Measurements from ENCODE around the gene MCCD1. TPM values are rescaled to one million over a fixed set of nuclear protein-coding genes. Genes with fewer than 3 reads are reported as not detected.
"Not testable (repeated sequence)": the region's sequence is repeated elsewhere in the genome, so short reads cannot be mapped to it uniquely, and the experiment has no call there.

MCCD1 gene
- total and polyA plus RNA-seq, 2 experiments from 2014 or later, result not detected

DNA sequence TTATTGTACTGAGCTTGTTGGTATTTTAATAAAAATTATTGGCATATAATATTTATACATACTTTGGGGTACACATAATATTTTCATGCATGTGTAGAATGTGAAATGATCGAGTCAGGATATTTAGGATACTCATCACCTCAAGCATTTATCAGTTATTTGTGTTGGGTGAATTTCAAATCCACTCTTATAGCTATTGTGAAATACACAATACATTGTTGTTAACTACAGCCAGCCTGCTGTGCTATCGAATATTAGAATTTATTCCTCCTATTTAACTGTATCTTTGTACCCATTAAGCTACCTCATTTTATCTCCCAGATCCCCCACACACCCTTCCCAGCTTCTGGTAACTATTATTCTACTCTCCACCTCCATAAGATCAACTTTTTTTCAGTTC is 45.4 kb upstream of the MCCD1 start:
- Histone ChIP-seq H3K4me1 (ENCODE audit: insufficient read depth) (peaks cover 11% of the 10 kb centered on the region), H3K27ac (no peak overlapping the region), H3K4me3 (no peak overlapping the region), H3K79me2 (ENCODE audit: insufficient read depth) (no peaks in the 10 kb centered on the region), H3K36me3 (ENCODE audit: low read depth) (no peaks in the 10 kb centered on the region), H3K4me2 (ENCODE audit: unreplicated experiment) (no peak overlapping the region), H2AFZ (no peak overlapping the region), H4K20me1 (ENCODE audit: insufficient read depth) (no peaks in the 10 kb centered on the region), H3F3A (ENCODE audit: insufficient read depth) (peaks cover 6% of the 10 kb centered on the region; the same call in 1 of the 2 replicates), H3K9me3 (ENCODE audit: low read depth) (no peaks in the 10 kb centered on the region), H3K27me3 (replicated peaks; ENCODE audit: insufficient read depth) (no peaks in the 10 kb centered on the region), H3K9me2 (ENCODE audit: insufficient read depth) (no peaks in the 10 kb centered on the region), H3K9ac (no peak overlapping the region)
- in situ Hi-C loops (cut with MboI), result no loop called here
- no peak for DNase-seq
- TF ChIP-seq EZH2 (IDR thresholded peaks at IDR 0.05; ENCODE audit: insufficient read depth, poor library complexity, severe bottlenecking), result no peak
- no peak for TF ChIP-seq EZH2phosphoT487 (IDR thresholded peaks at IDR 0.05; ENCODE audit: insufficient read depth, low read depth)
- 52 to 63% methylated on average over 2 of the region's 2 CpGs for WGBS, 2 experiments (ENCODE audit: low coverage in 1 of 2, low lambda C conversion rate in 2 of 2, missing lambda C conversion rate in 2 of 2)

DNA sequence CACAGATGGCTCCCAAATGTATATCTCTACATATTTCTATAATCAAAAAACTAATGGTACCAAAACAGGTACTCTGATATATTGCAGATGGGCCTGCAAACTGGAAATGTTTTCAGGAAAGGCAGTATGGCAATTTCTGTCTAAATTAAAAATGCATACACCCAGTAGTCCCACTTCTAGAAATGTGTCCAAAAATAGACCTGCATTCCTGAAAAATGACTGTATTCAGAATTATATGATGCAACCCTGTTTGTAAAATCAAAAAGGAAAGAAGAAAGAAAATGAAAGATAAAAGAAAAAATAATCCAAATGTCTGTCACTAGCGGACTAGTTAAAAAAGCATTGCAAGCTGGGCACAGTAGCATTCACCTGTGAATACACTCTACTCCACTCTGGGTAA is 43.7 kb upstream of the MCCD1 start:
- peaks cover 6% of the 10 kb centered on the region; the same call in 1 of the 2 replicates for H3F3A ChIP-seq (ENCODE audit: insufficient read depth)
- no peaks in the 10 kb centered on the region for H3K9me3 ChIP-seq (ENCODE audit: low read depth)
- no peaks in the 10 kb centered on the region for H3K79me2 ChIP-seq (ENCODE audit: insufficient read depth)
- no peaks in the 10 kb centered on the region for H3K9me2 ChIP-seq (ENCODE audit: insufficient read depth)
- H3K4me2 ChIP-seq (ENCODE audit: unreplicated experiment), result peak overlapping the region; percentile 65
- 95 to 97% methylated on average over 1 of the region's 1 CpG for WGBS, 2 experiments (ENCODE audit: low coverage in 1 of 2, low lambda C conversion rate in 2 of 2, missing lambda C conversion rate in 2 of 2)
- H3K36me3 ChIP-seq (ENCODE audit: low read depth), result no peaks in the 10 kb centered on the region
- no peak for TF ChIP-seq EZH2 (IDR thresholded peaks at IDR 0.05; ENCODE audit: insufficient read depth, poor library complexity, severe bottlenecking)
- no peak for TF ChIP-seq EZH2phosphoT487 (IDR thresholded peaks at IDR 0.05; ENCODE audit: insufficient read depth, low read depth)
- peak overlapping the region; percentile 69 for H2AFZ ChIP-seq
- peak overlapping the region; percentile 23 for H3K27ac ChIP-seq
- peak overlapping the region; percentile 38; the same call in 1 of the 2 replicates for H3K9ac ChIP-seq
- in situ Hi-C loops (cut with MboI), result no loop called here
- H3K4me1 ChIP-seq (ENCODE audit: insufficient read depth), result peaks cover 11% of the 10 kb centered on the region
- no peaks in the 10 kb centered on the region for H4K20me1 ChIP-seq (ENCODE audit: insufficient read depth)
- no peaks in the 10 kb centered on the region for H3K27me3 ChIP-seq (replicated peaks; ENCODE audit: insufficient read depth)
- DNase-seq, result peak; percentile 50
- no peak overlapping the region for H3K4me3 ChIP-seq

DNA sequence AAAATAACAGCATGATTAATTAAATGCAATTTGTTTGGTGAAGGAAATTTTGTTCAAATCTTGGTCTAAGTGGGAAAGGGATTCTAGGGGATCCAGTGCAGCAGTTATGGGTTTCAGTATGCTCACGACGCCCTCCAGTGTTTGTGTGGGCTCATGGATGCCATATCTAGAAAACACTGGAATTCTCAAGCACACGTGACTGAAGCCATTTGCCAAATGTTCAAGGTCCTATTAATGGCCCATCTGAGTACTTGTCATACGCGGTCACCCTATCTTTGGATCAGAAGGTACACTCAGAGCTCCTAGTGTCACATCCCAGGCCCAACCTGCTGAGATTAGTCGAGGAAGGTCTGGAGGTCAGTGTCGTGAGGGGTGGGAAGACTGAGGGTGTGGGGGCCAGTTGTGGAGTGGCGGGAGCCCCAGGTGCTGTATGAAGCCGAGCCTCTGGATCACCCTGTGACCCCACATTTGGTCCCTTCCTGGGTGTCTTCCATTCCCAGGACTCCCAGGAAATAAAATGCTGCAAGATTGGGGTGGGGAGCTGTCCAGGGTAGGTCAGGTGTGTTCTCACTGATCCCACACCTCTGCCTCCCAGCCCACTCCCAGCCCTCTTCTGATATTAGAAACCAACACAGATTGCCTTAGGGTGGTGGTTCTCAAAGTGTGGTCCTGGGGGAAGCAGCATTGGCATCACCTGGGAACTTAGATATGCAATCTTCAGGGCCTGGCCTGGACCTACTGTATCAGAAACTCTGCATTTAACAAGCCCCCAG is 42.5 kb upstream of the MCCD1 start:
- H3K27ac ChIP-seq; H3K9ac ChIP-seq; H3K4me2 ChIP-seq (ENCODE audit: unreplicated experiment); H3K9me3 ChIP-seq (ENCODE audit: low read depth); H2AFZ ChIP-seq; in situ Hi-C loops (cut with MboI); H3K79me2 ChIP-seq (ENCODE audit: insufficient read depth); H4K20me1 ChIP-seq (ENCODE audit: insufficient read depth); H3K9me2 ChIP-seq (ENCODE audit: insufficient read depth); H3K36me3 ChIP-seq (ENCODE audit: low read depth); H3K27me3 ChIP-seq (replicated peaks; ENCODE audit: insufficient read depth); H3F3A ChIP-seq (ENCODE audit: insufficient read depth); DNase-seq; H3K4me3 ChIP-seq: not testable (repeated sequence)
- WGBS, 2 experiments (ENCODE audit: low coverage in 1 of 2, low lambda C conversion rate in 2 of 2, missing lambda C conversion rate in 2 of 2), result 51 to 80% methylated on average over 1 to 3 of the region's 9 CpGs
- peaks cover 11% of the 10 kb centered on the region for H3K4me1 ChIP-seq (ENCODE audit: insufficient read depth)

DNA sequence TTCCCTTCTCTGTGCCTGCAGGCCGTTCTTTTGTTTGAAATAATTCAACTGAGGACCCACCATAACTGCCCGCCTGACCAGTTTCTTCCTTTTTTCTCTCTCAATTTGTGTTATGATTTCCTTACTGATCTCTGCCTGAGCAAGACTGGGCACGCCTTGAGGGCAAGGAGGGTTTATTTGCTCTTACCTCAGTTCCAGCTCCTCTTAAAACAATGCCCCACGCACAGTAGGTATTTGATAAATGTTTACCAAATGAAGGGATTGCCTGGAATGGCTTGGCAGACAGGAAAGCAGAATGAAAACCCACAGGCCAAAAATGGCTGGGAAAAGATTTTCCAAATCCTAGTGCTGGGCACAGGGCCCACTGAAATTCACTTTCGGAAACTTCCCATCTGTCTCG is 41.1 kb upstream of the MCCD1 start:
- H2AFZ ChIP-seq; H3K9me2 ChIP-seq (ENCODE audit: insufficient read depth); H3F3A ChIP-seq (ENCODE audit: insufficient read depth); H3K4me2 ChIP-seq (ENCODE audit: unreplicated experiment); H3K9ac ChIP-seq; H3K27ac ChIP-seq; H3K9me3 ChIP-seq (ENCODE audit: low read depth); DNase-seq; H3K36me3 ChIP-seq (ENCODE audit: low read depth); H3K4me3 ChIP-seq; H4K20me1 ChIP-seq (ENCODE audit: insufficient read depth); in situ Hi-C loops (cut with MboI); H3K27me3 ChIP-seq (replicated peaks; ENCODE audit: insufficient read depth); H3K79me2 ChIP-seq (ENCODE audit: insufficient read depth): not testable (repeated sequence)
- 77 to 84% methylated on average over 6 of the region's 6 CpGs for WGBS, 2 experiments (ENCODE audit: low coverage in 1 of 2, low lambda C conversion rate in 2 of 2, missing lambda C conversion rate in 2 of 2)
- peaks cover 11% of the 10 kb centered on the region for H3K4me1 ChIP-seq (ENCODE audit: insufficient read depth)

DNA sequence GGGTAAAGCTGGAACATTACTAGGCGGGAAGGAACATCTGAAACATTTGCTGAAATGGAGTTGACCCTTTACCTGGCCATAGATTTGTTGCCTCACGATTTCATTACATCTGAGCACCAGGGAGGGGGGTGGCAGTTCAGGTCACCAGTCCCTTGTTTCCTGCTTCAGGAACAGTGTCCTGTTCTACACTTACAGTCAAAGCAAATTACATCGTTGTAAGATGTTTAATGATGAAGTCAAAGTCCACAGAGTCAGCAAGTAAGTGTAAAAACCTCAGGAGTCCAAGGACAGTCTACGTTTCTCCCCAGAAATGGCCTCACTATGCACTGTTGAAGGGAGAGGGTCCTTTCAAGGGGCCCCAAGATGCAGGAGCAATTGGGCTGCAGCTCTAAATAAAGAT is 39.7 kb upstream of the MCCD1 start:
- peaks cover 11% of the 10 kb centered on the region for H3K4me1 ChIP-seq (ENCODE audit: insufficient read depth)
- no peak for TF ChIP-seq EZH2 (IDR thresholded peaks at IDR 0.05; ENCODE audit: insufficient read depth, poor library complexity, severe bottlenecking)
- no peak for TF ChIP-seq EZH2phosphoT487 (IDR thresholded peaks at IDR 0.05; ENCODE audit: insufficient read depth, low read depth)
- WGBS, 2 experiments (ENCODE audit: low coverage in 1 of 2, low lambda C conversion rate in 2 of 2, missing lambda C conversion rate in 2 of 2), result 69 to 74% methylated on average over 4 of the region's 4 CpGs

More for the DNA sequence above, 39.7 kb upstream of the MCCD1 start:
- H3K9me3 ChIP-seq (ENCODE audit: low read depth), result no peaks in the 10 kb centered on the region
- H3K4me3 ChIP-seq, result no peak overlapping the region
- H3K9ac ChIP-seq, result no peak overlapping the region
- no peaks in the 10 kb centered on the region for H3K36me3 ChIP-seq (ENCODE audit: low read depth)
- H2AFZ ChIP-seq, result no peak overlapping the region
- H3K27me3 ChIP-seq (replicated peaks; ENCODE audit: insufficient read depth), result no peaks in the 10 kb centered on the region
- in situ Hi-C loops (cut with MboI), result no loop called here
- H3F3A ChIP-seq (ENCODE audit: insufficient read depth), result peaks cover 10% of the 10 kb centered on the region; the same call in 1 of the 2 replicates
- H3K79me2 ChIP-seq (ENCODE audit: insufficient read depth), result 0 out of 2 replicates have a peak, but pooled peaks cover 6% of the 10 kb centered on the region
- no peak overlapping the region for H3K27ac ChIP-seq
- no peaks in the 10 kb centered on the region for H4K20me1 ChIP-seq (ENCODE audit: insufficient read depth)
- no peaks in the 10 kb centered on the region for H3K9me2 ChIP-seq (ENCODE audit: insufficient read depth)
- H3K4me2 ChIP-seq (ENCODE audit: unreplicated experiment), result no peak overlapping the region
- DNase-seq, result no peak
